ENCODE results near the gene DMGDH. TPM values are rescaled to one million over a fixed set of nuclear protein-coding genes. Genes with fewer than 3 reads are reported as not detected.

DMGDH gene
- total RNA-seq, 6 experiments from 2014 or later = 55.7 to 128 (median 83.5) TPM

DNA sequence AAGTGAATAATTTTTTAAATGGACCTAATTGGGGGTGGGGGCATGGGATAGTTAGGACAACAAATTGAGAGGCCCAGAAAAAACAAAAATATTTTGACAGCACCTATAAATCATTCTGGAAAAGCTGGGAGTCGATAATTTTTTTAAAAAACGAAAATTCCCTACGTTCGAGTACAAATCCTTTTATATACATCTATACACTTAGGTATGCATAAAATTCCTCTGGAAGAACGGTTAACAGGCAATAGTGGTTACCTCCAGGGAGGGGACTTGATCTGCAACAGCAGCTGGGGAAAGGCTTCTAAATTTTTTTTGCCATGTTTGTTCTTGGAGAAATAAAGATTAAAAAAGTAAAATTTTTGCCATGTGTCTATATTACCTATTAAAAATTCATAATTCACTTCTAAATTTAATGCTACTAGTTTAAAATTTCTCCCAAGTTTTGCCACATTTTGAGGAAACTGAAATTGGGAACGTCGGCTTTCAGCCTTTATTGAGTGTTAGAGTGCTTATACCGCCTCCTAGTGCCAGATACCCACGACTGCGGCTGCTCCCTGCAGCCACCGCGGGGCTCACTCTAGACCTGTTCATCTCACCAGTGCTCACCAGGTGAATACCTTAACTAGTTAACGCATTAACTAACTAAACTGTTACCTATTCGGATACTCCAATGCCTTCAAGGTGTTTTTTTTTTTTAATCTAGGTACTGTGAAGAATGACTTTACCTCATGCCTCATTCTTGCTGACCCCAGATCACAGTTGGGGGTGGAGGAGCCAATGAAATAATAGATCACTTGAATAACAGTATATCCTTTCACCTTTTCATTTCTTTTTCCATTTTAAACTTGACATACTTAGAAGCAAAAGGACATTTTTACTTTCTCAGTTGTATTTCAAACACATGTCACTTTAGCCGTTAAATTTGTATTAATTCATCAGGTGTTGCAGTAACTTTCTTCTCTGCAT, 40.3 kb upstream of the DMGDH start:
- WGBS (ENCODE audit: insufficient coverage, low coverage, low lambda C conversion rate, missing lambda C conversion rate) = 24% methylated on average over 15 of the region's 15 CpGs
- peaks cover 0 to 7% (median 0%) of the 10 kb centered on the region in 4 donors for H3K36me3 ChIP-seq
- DNase-seq = peak in 2 of 3 donors; percentile 39 to 75
- ATAC-seq = peak; percentile 47 to 60 (median 58)
- H3K4me1 ChIP-seq = peaks cover 0 to 42% (median 16%) of the 10 kb centered on the region in 4 donors
- H3K9me3 ChIP-seq = no peaks in the 10 kb centered on the region
- intact Hi-C loops (cut with DNase I) = loop anchor here in 1 of 2 donors (5.0 kb wide), 1 partner anchor 83 kb away; no protein-coding TSS in a partner anchor
- peak overlapping the region in 1 of 3 donors; percentile 86 for H3K27ac ChIP-seq
- no peak for TF ChIP-seq POLR2A (IDR thresholded peaks at IDR 0.05)
- TF ChIP-seq, protein P1, sequence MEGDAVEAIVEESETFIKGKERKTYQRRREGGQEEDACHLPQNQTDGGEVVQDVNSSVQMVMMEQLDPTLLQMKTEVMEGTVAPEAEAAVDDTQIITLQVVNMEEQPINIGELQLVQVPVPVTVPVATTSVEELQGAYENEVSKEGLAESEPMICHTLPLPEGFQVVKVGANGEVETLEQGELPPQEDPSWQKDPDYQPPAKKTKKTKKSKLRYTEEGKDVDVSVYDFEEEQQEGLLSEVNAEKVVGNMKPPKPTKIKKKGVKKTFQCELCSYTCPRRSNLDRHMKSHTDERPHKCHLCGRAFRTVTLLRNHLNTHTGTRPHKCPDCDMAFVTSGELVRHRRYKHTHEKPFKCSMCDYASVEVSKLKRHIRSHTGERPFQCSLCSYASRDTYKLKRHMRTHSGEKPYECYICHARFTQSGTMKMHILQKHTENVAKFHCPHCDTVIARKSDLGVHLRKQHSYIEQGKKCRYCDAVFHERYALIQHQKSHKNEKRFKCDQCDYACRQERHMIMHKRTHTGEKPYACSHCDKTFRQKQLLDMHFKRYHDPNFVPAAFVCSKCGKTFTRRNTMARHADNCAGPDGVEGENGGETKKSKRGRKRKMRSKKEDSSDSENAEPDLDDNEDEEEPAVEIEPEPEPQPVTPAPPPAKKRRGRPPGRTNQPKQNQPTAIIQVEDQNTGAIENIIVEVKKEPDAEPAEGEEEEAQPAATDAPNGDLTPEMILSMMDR (IDR thresholded peaks at IDR 0.05) = peak; percentile 68 to 90 (median 78)
- H3K27me3 ChIP-seq = no peaks in the 10 kb centered on the region
- H3K4me3 ChIP-seq = no peak overlapping the region

DNA sequence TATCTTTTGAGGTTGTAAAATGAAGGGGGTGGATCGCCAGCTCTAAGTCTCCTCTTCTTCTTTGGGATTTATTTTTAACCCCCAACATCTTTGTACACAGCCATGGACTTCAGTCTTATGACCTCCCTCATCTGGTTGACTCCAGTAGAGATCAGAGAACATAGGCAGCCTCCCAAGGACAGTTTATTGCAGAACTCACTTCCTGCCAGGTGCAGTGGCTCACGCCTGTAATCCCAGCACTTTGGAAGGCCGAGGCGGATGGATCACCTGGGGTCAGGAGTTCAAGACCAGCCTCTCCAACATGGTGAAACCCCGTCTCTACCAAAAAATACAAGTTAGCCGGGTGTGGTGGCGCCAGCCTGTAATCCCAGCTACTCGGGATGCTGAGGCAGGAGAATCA, 39.3 kb upstream of the DMGDH start:
- Histone ChIP-seq H3K27ac (peak overlapping the region in 2 of 3 donors; percentile 24 to 67), H3K36me3 (no peaks in the 10 kb centered on the region), H3K9me3 (no peaks in the 10 kb centered on the region), H3K4me3 (no peak overlapping the region), H3K27me3 (no peaks in the 10 kb centered on the region), H3K4me1 (peaks cover 0 to 42% (median 14%) of the 10 kb centered on the region in 4 donors)
- TF ChIP-seq POLR2A (IDR thresholded peaks at IDR 0.05) = no peak
- TF ChIP-seq, protein P1 (IDR thresholded peaks at IDR 0.05) = no peak
- WGBS (ENCODE audit: insufficient coverage, low coverage, low lambda C conversion rate, missing lambda C conversion rate) = 28% methylated on average over 5 of the region's 8 CpGs
- peak in 1 of 3 donors; percentile 65 for DNase-seq
- intact Hi-C loops (cut with DNase I) = no loop called here
- peak in 3 of 4 donors; percentile 1 to 26 (median 5) for ATAC-seq

DNA sequence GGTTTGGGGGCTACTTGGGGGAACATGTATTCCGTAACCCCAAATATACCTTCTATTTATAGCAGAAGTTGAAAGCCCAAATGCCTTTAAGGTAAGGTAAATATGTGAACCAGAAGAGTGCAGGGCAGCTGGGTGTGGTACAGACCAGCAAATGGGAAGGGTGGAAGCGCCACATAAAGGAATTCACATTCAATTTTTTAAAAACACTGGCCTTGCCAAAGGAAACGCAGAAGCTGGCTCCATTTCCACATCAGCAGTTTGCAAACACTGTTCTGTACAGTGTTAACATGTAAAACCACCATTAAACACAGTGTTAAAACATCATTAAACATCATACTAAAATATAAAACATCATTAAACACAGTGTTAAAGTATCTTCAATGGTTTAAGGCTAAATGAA, 38.6 kb upstream of the DMGDH start:
- no peaks in the 10 kb centered on the region for H3K36me3 ChIP-seq
- H3K4me3 ChIP-seq = no peak overlapping the region
- DNase-seq = no peak
- H3K4me1 ChIP-seq = peaks cover 0 to 34% (median 10%) of the 10 kb centered on the region in 4 donors
- ATAC-seq = no peak
- no peaks in the 10 kb centered on the region for H3K27me3 ChIP-seq
- peak overlapping the region in 2 of 3 donors; percentile 24 to 67 for H3K27ac ChIP-seq
- 58% methylated on average over 3 of the region's 3 CpGs for WGBS (ENCODE audit: insufficient coverage, low coverage, low lambda C conversion rate, missing lambda C conversion rate)
- H3K9me3 ChIP-seq = no peaks in the 10 kb centered on the region
- intact Hi-C loops (cut with DNase I) = no loop called here
- TF ChIP-seq, protein P1 (IDR thresholded peaks at IDR 0.05) = no peak
- TF ChIP-seq POLR2A (IDR thresholded peaks at IDR 0.05) = no peak

DNA sequence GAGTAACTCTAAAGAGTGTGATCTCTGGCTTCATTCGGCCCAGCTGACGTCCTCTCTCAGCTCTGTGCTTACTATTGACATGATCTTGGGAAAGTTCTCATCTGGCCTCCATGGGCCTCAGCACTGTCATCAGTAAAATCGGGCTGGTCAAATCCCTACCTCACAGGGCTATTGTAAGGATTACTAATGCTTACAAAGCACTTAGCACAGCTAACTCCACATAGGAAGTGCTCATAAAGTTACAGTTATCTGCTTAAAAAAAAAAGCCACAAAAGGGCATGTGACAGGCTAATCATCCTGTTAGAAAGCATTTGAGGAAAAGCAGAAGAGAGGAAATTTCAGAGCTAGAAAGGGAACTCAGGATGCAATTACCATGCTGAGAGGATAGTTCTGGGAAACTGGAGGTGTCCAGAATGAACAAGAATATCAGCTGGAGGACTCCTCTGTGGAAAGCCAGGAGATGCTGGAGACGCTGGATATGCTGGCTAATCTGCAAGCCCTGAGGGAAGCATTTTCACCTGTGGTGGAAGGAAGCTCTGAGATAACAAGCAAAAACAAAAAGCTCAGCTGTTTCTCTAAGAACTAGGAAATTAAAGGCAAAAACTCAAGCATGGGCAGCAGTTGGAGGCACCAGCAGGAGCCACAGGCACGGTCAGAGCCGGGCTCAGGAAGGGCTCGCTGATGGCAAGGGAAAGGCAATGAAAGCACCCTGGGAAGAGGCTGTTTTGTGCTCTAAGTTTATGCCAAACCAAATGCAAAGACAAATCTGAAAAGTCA, 37.7 kb upstream of the DMGDH start:
- no peaks in the 10 kb centered on the region for H3K36me3 ChIP-seq
- intact Hi-C loops (cut with DNase I) = no loop called here
- H3K27me3 ChIP-seq = no peaks in the 10 kb centered on the region
- peaks cover 0 to 33% (median 10%) of the 10 kb centered on the region in 4 donors for H3K4me1 ChIP-seq
- DNase-seq = no peak
- 50% methylated on average over 7 of the region's 7 CpGs for WGBS (ENCODE audit: insufficient coverage, low coverage, low lambda C conversion rate, missing lambda C conversion rate)
- peak overlapping the region in 1 of 3 donors; percentile 67 for H3K27ac ChIP-seq
- H3K4me3 ChIP-seq = no peak overlapping the region
- TF ChIP-seq, protein P1 (IDR thresholded peaks at IDR 0.05) = no peak
- no peak for TF ChIP-seq POLR2A (IDR thresholded peaks at IDR 0.05)
- no peaks in the 10 kb centered on the region for H3K9me3 ChIP-seq
- peak in 1 of 4 donors; percentile 4 for ATAC-seq

All from right lobe of liver (tissue), 6 donors.